SK-N-SH (cell line): Measurements from ENCODE around the gene CELA3B.
"Not testable (repeated sequence)": the region's sequence is repeated elsewhere in the genome, so short reads cannot be mapped to it uniquely, and the experiment has no call there.

ENCODE experiments used
- CTCF ChIP-seq: fragments of 200-600 bp; sonication (generic); IDR thresholded peaks from 2 replicates; pipeline ENCODE4 v1.6.1; 2017; ENCODE audit warnings: antibody characterized with exemption, mild to moderate bottlenecking, moderate library complexity
- EZH2phosphoT487 ChIP-seq: fragments of 200-600 bp; sonication (generic); IDR thresholded peaks from 2 replicates; pipeline ENCODE4 v1.6.1; 2017; ENCODE audit warnings: low read depth, mixed run types, mild to moderate bottlenecking, antibody characterized with exemption, moderate library complexity, borderline replicate concordance
- FOXJ3 ChIP-seq: sonication (generic); formaldehyde crosslinking; IDR thresholded peaks from 2 replicates; pipeline ENCODE4 v1.5.1; 2020; ENCODE audit warnings: mild to moderate bottlenecking, missing genetic modification reagents
- FOXM1 ChIP-seq: IDR thresholded peaks from 2 replicates; pipeline ENCODE4 v1.4.0; 2012; ENCODE audit warnings: low read depth, mild to moderate bottlenecking
- IRF3 ChIP-seq: fragments of 150-350 bp; IDR thresholded peaks from 2 replicates; pipeline ENCODE4 v1.6.1; 2016; ENCODE audit warnings: mild to moderate bottlenecking, low read depth, low read length
- MXI1 ChIP-seq: IDR thresholded peaks from 2 replicates; pipeline ENCODE4 v1.6.1; 2012; ENCODE audit warnings: mild to moderate bottlenecking, low read depth, low read length, improper control_type of control experiment
- POLR2AphosphoS5 ChIP-seq: IDR thresholded peaks from 2 replicates; pipeline ENCODE4 v1.6.1; 2012; ENCODE audit warnings: low read depth, low read length
- RAD21 ChIP-seq: IDR thresholded peaks from 2 replicates; pipeline ENCODE4 v1.6.1; 2012; ENCODE audit warnings: mild to moderate bottlenecking, low read length
- RXRA ChIP-seq: IDR thresholded peaks from 2 replicates; pipeline ENCODE4 v1.4.0; 2012; ENCODE audit warnings: low read depth, mild to moderate bottlenecking, borderline replicate concordance
- TAF1 ChIP-seq: IDR thresholded peaks from 2 replicates; pipeline ENCODE4 v1.6.1; 2012; ENCODE audit warnings: low read depth, mild to moderate bottlenecking, low read length, moderate library complexity, borderline replicate concordance
- TCF12 ChIP-seq: IDR thresholded peaks from 2 replicates; pipeline ENCODE4 v1.4.0; 2012
- YY1 ChIP-seq: IDR thresholded peaks from 2 replicates; pipeline ENCODE4 v1.4.0; 2012; ENCODE audit warnings: low read depth, mild to moderate bottlenecking
- TF ChIP-seq, protein P1 (sequence below): IDR thresholded peaks from 2 replicates; pipeline ENCODE4 v1.6.1; 2012; ENCODE audit warnings: mild to moderate bottlenecking, low read depth, low read length, moderate library complexity
- TF ChIP-seq, protein P2 (sequence below): IDR thresholded peaks from 2 replicates; pipeline ENCODE4; 2012

GRCh38 chr1:22009566-22009965 lies 32.7 kb downstream of the CELA3B start:
- not testable (repeated sequence) for TF ChIP-seq FOXM1; CTCF; RXRA; IRF3; MXI1; POLR2AphosphoS5; YY1; EZH2phosphoT487; RAD21; TAF1; FOXJ3 (CRISPR knock-in tag); TCF12
- TF ChIP-seq, protein P1, sequence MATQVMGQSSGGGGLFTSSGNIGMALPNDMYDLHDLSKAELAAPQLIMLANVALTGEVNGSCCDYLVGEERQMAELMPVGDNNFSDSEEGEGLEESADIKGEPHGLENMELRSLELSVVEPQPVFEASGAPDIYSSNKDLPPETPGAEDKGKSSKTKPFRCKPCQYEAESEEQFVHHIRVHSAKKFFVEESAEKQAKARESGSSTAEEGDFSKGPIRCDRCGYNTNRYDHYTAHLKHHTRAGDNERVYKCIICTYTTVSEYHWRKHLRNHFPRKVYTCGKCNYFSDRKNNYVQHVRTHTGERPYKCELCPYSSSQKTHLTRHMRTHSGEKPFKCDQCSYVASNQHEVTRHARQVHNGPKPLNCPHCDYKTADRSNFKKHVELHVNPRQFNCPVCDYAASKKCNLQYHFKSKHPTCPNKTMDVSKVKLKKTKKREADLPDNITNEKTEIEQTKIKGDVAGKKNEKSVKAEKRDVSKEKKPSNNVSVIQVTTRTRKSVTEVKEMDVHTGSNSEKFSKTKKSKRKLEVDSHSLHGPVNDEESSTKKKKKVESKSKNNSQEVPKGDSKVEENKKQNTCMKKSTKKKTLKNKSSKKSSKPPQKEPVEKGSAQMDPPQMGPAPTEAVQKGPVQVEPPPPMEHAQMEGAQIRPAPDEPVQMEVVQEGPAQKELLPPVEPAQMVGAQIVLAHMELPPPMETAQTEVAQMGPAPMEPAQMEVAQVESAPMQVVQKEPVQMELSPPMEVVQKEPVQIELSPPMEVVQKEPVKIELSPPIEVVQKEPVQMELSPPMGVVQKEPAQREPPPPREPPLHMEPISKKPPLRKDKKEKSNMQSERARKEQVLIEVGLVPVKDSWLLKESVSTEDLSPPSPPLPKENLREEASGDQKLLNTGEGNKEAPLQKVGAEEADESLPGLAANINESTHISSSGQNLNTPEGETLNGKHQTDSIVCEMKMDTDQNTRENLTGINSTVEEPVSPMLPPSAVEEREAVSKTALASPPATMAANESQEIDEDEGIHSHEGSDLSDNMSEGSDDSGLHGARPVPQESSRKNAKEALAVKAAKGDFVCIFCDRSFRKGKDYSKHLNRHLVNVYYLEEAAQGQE = not testable (repeated sequence)
- TF ChIP-seq, protein P2, sequence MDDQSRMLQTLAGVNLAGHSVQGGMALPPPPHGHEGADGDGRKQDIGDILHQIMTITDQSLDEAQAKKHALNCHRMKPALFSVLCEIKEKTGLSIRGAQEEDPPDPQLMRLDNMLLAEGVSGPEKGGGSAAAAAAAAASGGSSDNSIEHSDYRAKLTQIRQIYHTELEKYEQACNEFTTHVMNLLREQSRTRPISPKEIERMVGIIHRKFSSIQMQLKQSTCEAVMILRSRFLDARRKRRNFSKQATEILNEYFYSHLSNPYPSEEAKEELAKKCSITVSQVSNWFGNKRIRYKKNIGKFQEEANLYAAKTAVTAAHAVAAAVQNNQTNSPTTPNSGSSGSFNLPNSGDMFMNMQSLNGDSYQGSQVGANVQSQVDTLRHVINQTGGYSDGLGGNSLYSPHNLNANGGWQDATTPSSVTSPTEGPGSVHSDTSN = not testable (repeated sequence)
